ENCODE data around the gene FZD7. TPM values are rescaled to one million over a fixed set of nuclear protein-coding genes. Genes with fewer than 3 reads are reported as not detected.

The FZD7 gene
- 38.5 and 46.5 TPM in 2 replicates for total RNA-seq

DNA sequence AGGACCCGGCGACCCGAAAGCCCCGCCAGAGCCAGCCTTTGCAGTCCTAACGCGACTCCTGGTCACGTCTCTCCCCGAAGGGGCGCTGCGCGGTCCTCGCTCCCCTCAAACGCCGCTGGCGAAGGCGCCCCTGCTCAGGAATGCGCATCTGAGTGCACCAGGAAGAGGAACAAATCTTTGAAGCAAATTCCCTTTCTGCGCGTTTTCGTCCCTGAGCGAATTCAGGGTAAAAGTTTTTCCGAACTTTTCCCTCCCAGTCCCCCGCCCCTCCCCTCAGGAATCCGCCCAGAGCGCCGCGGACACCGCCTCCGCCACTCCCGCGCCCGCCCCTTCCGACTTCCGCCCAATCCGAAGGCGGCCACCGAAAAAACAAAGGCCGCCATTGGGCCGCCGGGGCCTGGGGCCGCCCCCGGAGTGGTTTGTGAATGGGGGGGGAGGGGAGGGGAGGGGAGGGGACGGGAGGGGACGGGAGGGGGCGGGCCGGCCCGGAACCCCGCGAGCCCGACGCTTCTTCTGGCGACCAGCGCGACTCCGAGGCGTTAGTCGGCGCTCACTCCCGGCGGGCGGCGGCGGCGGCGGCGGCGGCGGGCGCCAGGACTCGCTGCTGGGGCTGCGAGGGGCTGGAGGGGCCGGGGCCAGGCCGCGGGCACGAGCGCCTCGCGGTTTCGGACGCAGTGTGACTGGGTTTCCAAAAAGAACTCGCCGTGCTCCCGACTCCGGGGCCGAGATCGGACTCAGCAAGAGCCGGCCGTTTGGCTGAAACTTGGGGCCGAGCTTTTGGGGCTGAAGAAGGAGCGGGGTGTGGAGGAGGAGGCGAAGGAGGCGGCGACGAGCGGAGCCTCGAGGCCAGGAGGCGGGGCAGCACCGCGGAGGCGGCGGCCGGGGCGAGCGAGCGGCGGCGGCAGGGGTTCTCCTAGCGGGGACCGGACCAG is at the start of gene FZD7:
Gene FZD7 (plus strand): TSS at position 539 of the 932 bp plus-strand sequence. CDS start 793 bp downstream, outside the sequence.

DNA sequence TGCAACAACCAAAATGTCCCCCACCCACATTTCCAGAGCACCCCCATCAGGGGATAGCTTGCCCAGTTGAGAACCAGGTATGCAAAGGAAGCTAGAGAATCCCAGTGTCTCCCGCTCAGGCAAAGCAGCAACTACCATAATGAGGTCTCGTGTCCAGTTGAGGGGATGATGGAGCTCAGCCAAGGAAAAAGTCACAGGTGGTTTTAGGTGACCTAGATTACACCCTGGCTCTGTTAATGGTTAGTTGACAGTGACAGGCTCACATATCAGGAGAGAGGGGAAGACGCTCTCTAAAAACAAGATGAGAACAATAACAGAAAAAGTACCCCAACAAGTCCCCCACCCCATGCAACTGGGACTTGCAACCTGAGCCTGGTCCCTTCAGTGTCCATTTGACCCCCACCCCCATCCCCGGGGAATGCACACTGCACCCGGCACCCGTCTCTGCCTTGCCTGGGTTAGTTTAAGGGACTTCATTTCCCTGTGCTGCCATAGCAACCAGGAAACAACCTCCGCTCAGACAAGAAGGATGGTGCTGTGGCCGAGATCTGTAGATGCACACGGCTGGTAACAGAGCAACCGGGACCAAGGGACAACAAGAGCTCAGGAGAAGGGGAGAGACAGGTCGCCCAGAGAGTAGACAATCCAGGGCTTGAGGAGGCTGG is 39.2 kb downstream of the FZD7 start, which contains the start of gene KIAA2012:
Gene KIAA2012 (plus strand): TSS at position 519 of the 665 bp plus-strand sequence. CDS start 373 bp downstream, outside the sequence.

Other genes with a start within 250 kb of the FZD7 start
- gene CDK15, start 227.3 kb upstream of the FZD7 start, total RNA-seq, result 1.8 and 5.7 TPM in 2 replicates
- gene KIAA2012, start 39.4 kb downstream of the FZD7 start, total RNA-seq, result under 0.01 TPM in 1 of 2 replicates, not detected in the other
- gene SUMO1, start 204.7 kb downstream of the FZD7 start, total RNA-seq, result 40.7 and 58.5 TPM in 2 replicates
- gene NOP58, start 231.9 kb downstream of the FZD7 start, total RNA-seq, result 26.9 and 33.6 TPM in 2 replicates